Measurements from ENCODE around the gene COPA. TPM values are rescaled to one million over a fixed set of nuclear protein-coding genes. Genes with fewer than 3 reads are reported as not detected.

The COPA gene
- total RNA-seq, 2 experiments from 2014 or later, result 117 to 118 TPM

DNA sequence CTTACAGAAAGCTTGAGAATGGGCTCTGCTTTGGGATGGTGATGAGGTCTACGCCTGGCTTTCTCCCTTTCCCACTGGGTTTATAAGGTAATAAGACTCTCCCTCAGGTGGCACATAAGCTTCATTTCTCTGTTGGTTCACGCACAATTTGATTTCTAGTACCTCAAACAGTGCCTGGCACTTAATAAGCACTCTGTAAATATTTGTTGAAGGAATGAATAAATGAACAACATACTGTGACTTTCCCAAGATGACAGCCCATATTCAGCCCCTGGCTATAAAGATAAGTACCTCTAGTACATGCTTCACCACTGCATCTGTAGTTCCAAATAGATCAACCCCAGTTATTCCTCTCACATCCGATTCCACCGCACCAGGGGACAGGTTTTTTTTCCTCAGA, 17.8 kb downstream of the COPA start:
- CTCF ChIA-PET, result interaction anchor here (1.2 to 3.7 kb wide), 2 partner anchors 33 to 74 kb away, joined by 3 to 19 read pairs; no protein-coding TSS in a partner anchor
- DNase-seq (no peak), ATAC-seq (no peak)
- TF ChIP-seq, protein P1, sequence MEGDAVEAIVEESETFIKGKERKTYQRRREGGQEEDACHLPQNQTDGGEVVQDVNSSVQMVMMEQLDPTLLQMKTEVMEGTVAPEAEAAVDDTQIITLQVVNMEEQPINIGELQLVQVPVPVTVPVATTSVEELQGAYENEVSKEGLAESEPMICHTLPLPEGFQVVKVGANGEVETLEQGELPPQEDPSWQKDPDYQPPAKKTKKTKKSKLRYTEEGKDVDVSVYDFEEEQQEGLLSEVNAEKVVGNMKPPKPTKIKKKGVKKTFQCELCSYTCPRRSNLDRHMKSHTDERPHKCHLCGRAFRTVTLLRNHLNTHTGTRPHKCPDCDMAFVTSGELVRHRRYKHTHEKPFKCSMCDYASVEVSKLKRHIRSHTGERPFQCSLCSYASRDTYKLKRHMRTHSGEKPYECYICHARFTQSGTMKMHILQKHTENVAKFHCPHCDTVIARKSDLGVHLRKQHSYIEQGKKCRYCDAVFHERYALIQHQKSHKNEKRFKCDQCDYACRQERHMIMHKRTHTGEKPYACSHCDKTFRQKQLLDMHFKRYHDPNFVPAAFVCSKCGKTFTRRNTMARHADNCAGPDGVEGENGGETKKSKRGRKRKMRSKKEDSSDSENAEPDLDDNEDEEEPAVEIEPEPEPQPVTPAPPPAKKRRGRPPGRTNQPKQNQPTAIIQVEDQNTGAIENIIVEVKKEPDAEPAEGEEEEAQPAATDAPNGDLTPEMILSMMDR (IDR thresholded peaks at IDR 0.05), result no peak
- H3K9me3 Mint-ChIP-seq, result no peaks in the 10 kb centered on the region
- intact Hi-C loops (cut with micrococcal nuclease), result no loop called here
- no peaks in the 10 kb centered on the region for H3K27me3 Mint-ChIP-seq
- peaks cover 42% of the 10 kb centered on the region for H3K36me3 Mint-ChIP-seq (ENCODE audit: low read depth)
- H3K27ac Mint-ChIP-seq, result no peak overlapping the region
- H3K4me1 Mint-ChIP-seq (ENCODE audit: low read depth), result peaks cover 8% of the 10 kb centered on the region
- POLR2A ChIA-PET, result interaction anchor here (1.3 to 2.0 kb wide), 3 partner anchors 11 to 14 kb away, joined by 3 to 5 read pairs (median 4); no protein-coding TSS in a partner anchor
- H3K4me3 Mint-ChIP-seq, result no peak overlapping the region

DNA sequence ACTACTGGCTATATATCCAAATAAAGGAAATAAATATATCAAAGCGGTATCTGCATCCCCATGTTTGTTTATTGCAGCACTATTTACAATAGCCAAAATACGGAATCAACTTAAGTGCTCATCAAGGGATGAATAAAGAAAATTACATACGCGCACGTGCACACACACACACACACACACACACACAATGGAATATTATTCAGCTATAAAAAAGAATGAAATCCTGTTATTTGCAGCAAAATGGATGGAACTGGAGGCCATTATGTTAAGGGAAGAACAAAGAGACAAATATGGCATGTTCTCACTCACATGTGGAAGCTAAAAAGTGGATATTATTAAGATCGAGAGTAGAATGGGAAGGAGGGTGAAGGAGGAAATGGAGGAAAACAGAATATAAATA, 20.2 kb downstream of the COPA start:
- Mint-ChIP-seq H3K36me3 (ENCODE audit: low read depth) (peaks cover 51% of the 10 kb centered on the region), H3K27me3 (no peaks in the 10 kb centered on the region), H3K4me3 (no peak overlapping the region), H3K4me1 (ENCODE audit: low read depth) (peaks cover 11% of the 10 kb centered on the region), H3K9me3 (no peaks in the 10 kb centered on the region), H3K27ac (no peak overlapping the region)
- no peak for DNase-seq
- TF ChIP-seq, protein P1 (IDR thresholded peaks at IDR 0.05), result no peak
- ChIA-PET POLR2A (no interaction called here), CTCF (interaction anchor here (3.7 kb wide), 1 partner anchor 31 kb away, joined by 19 read pairs; no protein-coding TSS in a partner anchor)
- intact Hi-C loops (cut with micrococcal nuclease), result no loop called here
- ATAC-seq, result no peak

DNA sequence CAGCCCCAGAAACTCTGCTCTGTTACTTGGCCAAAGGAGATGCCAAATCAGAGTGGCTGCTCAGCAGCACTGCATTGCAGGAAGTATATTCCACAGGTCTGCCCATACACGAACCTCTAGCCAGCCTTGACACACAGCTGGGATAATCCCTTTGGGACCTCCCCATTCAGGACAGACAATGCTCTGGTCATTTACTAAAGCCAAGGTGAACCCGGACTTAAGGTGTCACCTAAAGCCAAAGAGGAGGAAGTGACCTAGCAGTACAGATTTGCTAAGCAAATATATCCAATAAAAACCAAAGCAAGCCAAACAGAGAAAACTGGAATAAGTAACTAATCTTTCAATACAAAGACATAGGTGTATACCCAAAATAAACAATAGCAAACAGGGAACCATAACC, 27.7 kb downstream of the COPA start:
- Mint-ChIP-seq H3K36me3 (ENCODE audit: low read depth) (peaks cover 78% of the 10 kb centered on the region), H3K4me3 (no peak overlapping the region), H3K9me3 (peaks cover 8% of the 10 kb centered on the region), H3K4me1 (ENCODE audit: low read depth) (peaks cover 17% of the 10 kb centered on the region), H3K27me3 (no peaks in the 10 kb centered on the region), H3K27ac (peak overlapping the region; percentile 63)
- ATAC-seq, result no peak
- POLR2A ChIA-PET, result interaction anchor here (1.6 kb wide), 1 partner anchor 52 kb away, joined by 3 read pairs; the partner anchor contains the start of gene DCAF8
- CTCF ChIA-PET, result interaction anchor here (0.8 to 1.0 kb wide), 3 partner anchors 18 to 60 kb away, joined by 3 read pairs; no protein-coding TSS in a partner anchor
- TF ChIP-seq, protein P1 (IDR thresholded peaks at IDR 0.05), result no peak
- intact Hi-C loops (cut with micrococcal nuclease), result no loop called here
- DNase-seq, result no peak

DNA sequence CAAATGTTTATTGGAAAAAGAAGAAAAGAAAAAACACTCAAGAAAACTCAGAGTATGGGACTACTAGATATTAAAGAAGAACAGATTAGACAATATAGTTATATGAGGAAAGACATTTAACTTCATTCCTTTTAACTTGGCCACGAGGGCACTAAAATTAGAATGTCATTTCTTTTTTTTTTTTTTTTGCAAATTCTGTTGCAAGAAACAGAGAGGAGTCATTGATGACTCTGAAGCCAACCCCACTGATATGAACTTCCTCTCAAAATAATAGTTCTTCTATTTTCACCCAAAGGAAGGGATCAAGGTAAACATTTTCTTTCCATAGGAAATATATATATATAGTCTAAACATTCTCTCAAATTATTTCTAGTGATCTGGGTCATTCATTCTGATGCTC, 33.5 kb downstream of the COPA start:
- intact Hi-C loops (cut with micrococcal nuclease), result no loop called here
- no peak overlapping the region for H3K4me3 Mint-ChIP-seq
- no peak overlapping the region for H3K27ac Mint-ChIP-seq
- no peaks in the 10 kb centered on the region for H3K27me3 Mint-ChIP-seq
- peaks cover 54% of the 10 kb centered on the region for H3K36me3 Mint-ChIP-seq (ENCODE audit: low read depth)
- ChIA-PET CTCF (interaction anchor here (1.3 kb wide), 1 partner anchor 18 kb away, joined by 5 read pairs; no protein-coding TSS in a partner anchor), POLR2A (no interaction called here)
- H3K9me3 Mint-ChIP-seq, result no peaks in the 10 kb centered on the region
- no peaks in the 10 kb centered on the region for H3K4me1 Mint-ChIP-seq (ENCODE audit: low read depth)
- DNase-seq, result no peak
- TF ChIP-seq, protein P1 (IDR thresholded peaks at IDR 0.05), result no peak
- no peak for ATAC-seq

DNA sequence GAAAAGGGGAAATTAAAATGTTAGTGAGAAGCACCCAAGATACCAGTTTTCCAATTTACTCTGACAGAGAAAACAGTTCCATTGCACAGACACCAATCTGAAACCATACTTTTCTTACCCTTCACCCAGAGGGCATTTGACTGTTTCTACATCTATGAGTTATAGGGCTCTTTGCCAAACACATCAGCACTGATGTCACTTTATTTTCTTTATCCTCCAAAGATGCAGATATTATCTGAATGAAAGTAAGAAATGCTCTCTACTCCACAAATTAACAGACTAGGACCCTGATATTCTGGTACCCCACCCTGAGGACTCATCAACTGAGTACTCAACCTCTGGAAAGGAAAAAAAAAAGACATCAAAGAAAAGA, 33.9 kb downstream of the COPA start:
- no peaks in the 10 kb centered on the region for H3K27me3 Mint-ChIP-seq
- ChIA-PET CTCF (interaction anchor here (1.3 kb wide), 1 partner anchor 18 kb away, joined by 5 read pairs; no protein-coding TSS in a partner anchor), POLR2A (no interaction called here)
- H3K27ac Mint-ChIP-seq, result no peak overlapping the region
- H3K36me3 Mint-ChIP-seq (ENCODE audit: low read depth), result peaks cover 53% of the 10 kb centered on the region
- H3K4me1 Mint-ChIP-seq (ENCODE audit: low read depth), result no peaks in the 10 kb centered on the region
- TF ChIP-seq, protein P1 (IDR thresholded peaks at IDR 0.05), result no peak
- ATAC-seq, result no peak
- no peak for DNase-seq
- intact Hi-C loops (cut with micrococcal nuclease), result no loop called here
- H3K9me3 Mint-ChIP-seq, result no peaks in the 10 kb centered on the region
- no peak overlapping the region for H3K4me3 Mint-ChIP-seq
